SU-DHL-6 (cell line): Measurements from ENCODE around the gene ERN1.

Experiments
- H2AFZ ChIP-seq: fragments of 200-600 bp; sonication (generic); 2 replicates; pipeline ENCODE4 v1.6.1; 2014; ENCODE audit warnings: low read depth, mild to moderate bottlenecking, moderate library complexity, mixed read lengths, antibody characterized with exemption, low read length; ENCODE audit not compliant: severe bottlenecking
- H3F3A ChIP-seq: fragments of 200-600 bp; shearing (Covaris generic); 2 replicates; pipeline ENCODE4 v1.6.0; 2016; ENCODE audit warnings: antibody characterized with exemption, mild to moderate bottlenecking; ENCODE audit not compliant: insufficient read depth
- H3K27ac ChIP-seq: fragments of 200-600 bp; sonication (generic); 2 replicates; pipeline ENCODE4 v1.5.1; 2016; ENCODE audit warnings: low read depth, mild to moderate bottlenecking, low read length, moderate library complexity, mixed read lengths
- H3K27me3 ChIP-seq: fragments of 200-600 bp; sonication (generic), shearing (Covaris generic); 2 replicates; pipeline ENCODE4 v1.6.0; 2014; ENCODE audit warnings: mild to moderate bottlenecking, low read length
- H3K36me3 ChIP-seq: fragments of 200-600 bp; sonication (generic); 2 replicates; pipeline ENCODE4 v1.6.1; 2014; ENCODE audit warnings: mild to moderate bottlenecking, low read length, mixed read lengths
- H3K4me2 ChIP-seq: fragments of 300-600, 200-600 bp; shearing (Covaris generic), sonication (generic); 2 replicates; pipeline ENCODE4 v1.6.0; 2014; ENCODE audit warnings: low read length, low read depth, mild to moderate bottlenecking; ENCODE audit not compliant: poor library complexity, severe bottlenecking
- H3K4me3 ChIP-seq: fragments of 200-600 bp; sonication (generic); 2 replicates; pipeline ENCODE4 v1.5.1; 2014; ENCODE audit warnings: antibody characterized with exemption, low read length, mild to moderate bottlenecking, mixed read lengths; ENCODE audit not compliant: insufficient read depth, poor library complexity, severe bottlenecking
- H3K79me2 ChIP-seq: fragments of 200-600 bp; sonication (generic); 2 replicates; pipeline ENCODE4 v1.6.1; 2014; ENCODE audit warnings: mild to moderate bottlenecking, low read length, moderate library complexity; ENCODE audit not compliant: insufficient read depth
- H3K9ac ChIP-seq: fragments of 200-600 bp; sonication (generic); 2 replicates; pipeline ENCODE4 v1.7.0; 2014; ENCODE audit warnings: mild to moderate bottlenecking, low read length
- H3K9me2 ChIP-seq: fragments of 200-600 bp; sonication (generic); replicated peaks from 2 replicates; pipeline ENCODE4 v1.6.1; 2014; ENCODE audit warnings: low read length; ENCODE audit not compliant: insufficient read depth
- H3K9me3 ChIP-seq: fragments of 200-600 bp; sonication (generic); 2 replicates; pipeline ENCODE4 v1.6.1; 2014; ENCODE audit warnings: low read length, mixed read lengths; ENCODE audit not compliant: insufficient read depth
- H4K20me1 ChIP-seq: fragments of 200-600 bp; sonication (generic); 2 replicates; pipeline ENCODE4 v1.6.1; 2014; ENCODE audit warnings: low read depth, mild to moderate bottlenecking, antibody characterized with exemption, low read length, moderate library complexity, mixed read lengths
- CTCF ChIP-seq: fragments of 200-600 bp; sonication (generic); IDR thresholded peaks from one replicate; pipeline ENCODE4 v1.5.1; 2017; ENCODE audit warnings: antibody characterized with exemption, mild to moderate bottlenecking, low read length, moderate library complexity; ENCODE audit not compliant: insufficient read depth, poor library complexity, severe bottlenecking
- EZH2phosphoT487 ChIP-seq: fragments of 200-600 bp; sonication (generic), shearing (Covaris generic); conservative IDR thresholded peaks from 2 replicates; pipeline ENCODE4 v1.6.1; 2018; ENCODE audit warnings: mild to moderate bottlenecking, antibody characterized with exemption, low read length, moderate library complexity, mixed read lengths

The ERN1 gene

GRCh38 chr17:64148017-64148631 lies 18.2 kb upstream of the ERN1 start:
- Histone ChIP-seq H3K9me2 (no peaks in the 10 kb centered on the region), H3K9me3 (no peaks in the 10 kb centered on the region), H3K4me2 (no peak overlapping the region), H3K27ac (peak overlapping the region; percentile 87), H3K79me2 (peaks cover 13% of the 10 kb centered on the region; the same call in 1 of the 2 replicates), H4K20me1 (no peaks in the 10 kb centered on the region), H2AFZ (no peak overlapping the region), H3K4me3 (no peak overlapping the region), H3K27me3 (no peaks in the 10 kb centered on the region), H3K36me3 (peaks cover 10% of the 10 kb centered on the region; the same call in 1 of the 2 replicates), H3F3A (peaks cover 42% of the 10 kb centered on the region), H3K9ac (no peak overlapping the region)
- TF ChIP-seq EZH2phosphoT487 = no peak
- TF ChIP-seq CTCF = no peak

GRCh38 chr17:64147110-64148016 lies 17.4 kb upstream of the ERN1 start:
- Histone ChIP-seq H3K9ac (peak overlapping the region; percentile 99), H3K4me2 (peak overlapping the region; percentile 60), H2AFZ (no peak overlapping the region), H3K36me3 (peaks cover 10% of the 10 kb centered on the region; the same call in 1 of the 2 replicates), H3K27ac (peak overlapping the region; percentile 87), H3K9me3 (no peaks in the 10 kb centered on the region), H3F3A (peaks cover 42% of the 10 kb centered on the region), H3K79me2 (peaks cover 13% of the 10 kb centered on the region; the same call in 1 of the 2 replicates), H3K9me2 (no peaks in the 10 kb centered on the region), H3K4me3 (peak overlapping the region; percentile 82), H3K27me3 (no peaks in the 10 kb centered on the region), H4K20me1 (no peaks in the 10 kb centered on the region)
- no peak for TF ChIP-seq EZH2phosphoT487
- no peak for TF ChIP-seq CTCF

- Histone ChIP-seq H3K4me3 (peak overlapping the region; percentile 82), H2AFZ (no peak overlapping the region)
Measured at GRCh38 chr17:64146418-64147109, 16.6 kb upstream of the ERN1 start.

More at GRCh38 chr17:64146418-64147109, 16.6 kb upstream of the ERN1 start:
- H3F3A ChIP-seq = peaks cover 42% of the 10 kb centered on the region
- no peak for TF ChIP-seq EZH2phosphoT487
- no peak for TF ChIP-seq CTCF
- H3K36me3 ChIP-seq = peaks cover 10% of the 10 kb centered on the region; the same call in 1 of the 2 replicates
- H3K27me3 ChIP-seq = no peaks in the 10 kb centered on the region
- no peaks in the 10 kb centered on the region for H3K9me2 ChIP-seq
- peak overlapping the region; percentile 60 for H3K4me2 ChIP-seq
- H3K27ac ChIP-seq = peak overlapping the region; percentile 87
- H3K79me2 ChIP-seq = peaks cover 13% of the 10 kb centered on the region; the same call in 1 of the 2 replicates
- no peaks in the 10 kb centered on the region for H4K20me1 ChIP-seq
- H3K9me3 ChIP-seq = no peaks in the 10 kb centered on the region
- peak overlapping the region; percentile 99 for H3K9ac ChIP-seq
